Fibroblast of villous mesenchyme (primary cell): ENCODE data around the gene CDK11A. TPM values are rescaled to one million over a fixed set of nuclear protein-coding genes. Genes with fewer than 3 reads are reported as not detected.
A peak's percentile ranks its signal among the peaks of the same experiment; 100 is the strongest.

Experiments used
- DNase-seq: peaks from one replicate; pipeline ENCODE4 v3.0.0-alpha.2; 2010; ENCODE audit warnings: low read depth
- H3K4me3 ChIP-seq: 2 replicates; pipeline ENCODE4 v1.5.1; 2011; ENCODE audit warnings: low read depth, mild to moderate bottlenecking, low read length
- total RNA-seq: library from RNA; depleted of rRNA; stranded (reverse); fragments of >200 nt; gene quantifications from 2 replicates; pipeline ENCODE4 v1.2.3, GENCODE V29; 2012
- TF ChIP-seq, protein P1 (sequence below): IDR thresholded peaks from 2 replicates; pipeline ENCODE4 v1.5.1; 2012; ENCODE audit warnings: low read depth, mild to moderate bottlenecking, low read length; ENCODE audit not compliant: insufficient read depth

The CDK11A gene
- total RNA-seq, 1 donor = 18.1 TPM

- DNase-seq = no peak
- H3K4me3 ChIP-seq = no peak overlapping the region
- TF ChIP-seq, protein P1, sequence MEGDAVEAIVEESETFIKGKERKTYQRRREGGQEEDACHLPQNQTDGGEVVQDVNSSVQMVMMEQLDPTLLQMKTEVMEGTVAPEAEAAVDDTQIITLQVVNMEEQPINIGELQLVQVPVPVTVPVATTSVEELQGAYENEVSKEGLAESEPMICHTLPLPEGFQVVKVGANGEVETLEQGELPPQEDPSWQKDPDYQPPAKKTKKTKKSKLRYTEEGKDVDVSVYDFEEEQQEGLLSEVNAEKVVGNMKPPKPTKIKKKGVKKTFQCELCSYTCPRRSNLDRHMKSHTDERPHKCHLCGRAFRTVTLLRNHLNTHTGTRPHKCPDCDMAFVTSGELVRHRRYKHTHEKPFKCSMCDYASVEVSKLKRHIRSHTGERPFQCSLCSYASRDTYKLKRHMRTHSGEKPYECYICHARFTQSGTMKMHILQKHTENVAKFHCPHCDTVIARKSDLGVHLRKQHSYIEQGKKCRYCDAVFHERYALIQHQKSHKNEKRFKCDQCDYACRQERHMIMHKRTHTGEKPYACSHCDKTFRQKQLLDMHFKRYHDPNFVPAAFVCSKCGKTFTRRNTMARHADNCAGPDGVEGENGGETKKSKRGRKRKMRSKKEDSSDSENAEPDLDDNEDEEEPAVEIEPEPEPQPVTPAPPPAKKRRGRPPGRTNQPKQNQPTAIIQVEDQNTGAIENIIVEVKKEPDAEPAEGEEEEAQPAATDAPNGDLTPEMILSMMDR = no peak
Observed at GRCh38 chr1:1687846-1688245, 36.3 kb downstream of the CDK11A start.

GRCh38 chr1:1684031-1684681 is 40.0 kb downstream of the CDK11A start:
- DNase-seq = no peak
- H3K4me3 ChIP-seq = no peak overlapping the region
- TF ChIP-seq, protein P1 = no peak

- DNase-seq = no peak
- no peak overlapping the region for H3K4me3 ChIP-seq
- TF ChIP-seq, protein P1 = no peak
Observed at GRCh38 chr1:1683104-1683905, 40.9 kb downstream of the CDK11A start.

DNA sequence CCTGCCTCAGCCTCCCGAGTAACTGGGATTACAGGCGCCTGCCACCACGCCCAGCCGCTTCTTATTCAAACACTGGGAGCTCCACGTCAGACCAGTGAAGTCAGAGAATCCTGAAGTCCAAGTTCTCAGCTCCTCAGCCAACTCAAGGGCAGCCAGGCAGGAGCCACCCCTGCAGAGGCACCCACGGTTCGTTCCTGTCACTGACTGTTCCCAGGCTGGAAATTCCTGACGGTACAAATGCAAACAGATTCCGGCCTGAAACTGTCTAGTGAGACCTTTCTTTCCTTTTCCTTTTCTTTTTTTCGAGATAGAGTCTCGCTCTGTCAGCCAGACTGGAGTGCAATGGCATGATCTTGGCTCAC is 43.3 kb downstream of the CDK11A start:
- no peak for DNase-seq
- TF ChIP-seq, protein P1 = no peak
- no peak overlapping the region for H3K4me3 ChIP-seq

- no peak overlapping the region for H3K4me3 ChIP-seq
- TF ChIP-seq, protein P1 = no peak
- no peak for DNase-seq
Observed at GRCh38 chr1:1680031-1680911, 43.9 kb downstream of the CDK11A start.

- no peak overlapping the region for H3K4me3 ChIP-seq
- no peak for DNase-seq
- TF ChIP-seq, protein P1 = peak; percentile 22
Observed at GRCh38 chr1:1678581-1679380, 45.4 kb downstream of the CDK11A start.
